HEK293 (cell line): ENCODE measurements around the gene UROC1.

ENCODE experiments used
- CTCF ChIA-PET: fragments of 350-600 bp; formaldehyde crosslinking; extraction: SDS; loops from one replicate; lab custom pipeline; 2021; ENCODE audit warnings: antibody characterized with exemption; lab: Yijun Ruan, JAX
- POLR2A ChIA-PET: fragments of 300-600 bp; formaldehyde crosslinking; extraction: SDS; loops from one replicate; lab custom pipeline; 2020; ENCODE audit warnings: antibody characterized with exemption, inconsistent platforms; lab: Yijun Ruan, JAX
- H3K27ac ChIP-seq: fragments of 200-500 bp; sonication (Bioruptor generic); 2 replicates; pipeline ENCODE4 v1.5.1; 2014; ENCODE audit warnings: low read depth, low read length, control low read depth, inconsistent platforms; ENCODE audit errors: extremely low read depth
- H3K36me3 ChIP-seq, 2 experiments: fragments of 200-500 bp in 1 of 2; sonication (Bioruptor generic) in 1 of 2; 1 replicate in 1 of 2; 2 replicates in 1 of 2; pipeline ENCODE4 v1.5.1; 2014 to 2017; ENCODE audit warnings: inconsistent platforms in 2 of 2, low read length in 2 of 2; ENCODE audit not compliant: control insufficient read depth in 2 of 2, insufficient read depth in 1 of 2
- H3K4me1 ChIP-seq: fragments of 200-500 bp; sonication (Bioruptor generic); 2 replicates; pipeline ENCODE4 v1.5.1; 2014; ENCODE audit warnings: mild to moderate bottlenecking, low read length, inconsistent platforms; ENCODE audit not compliant: control insufficient read depth, insufficient read depth
- H3K4me3 ChIP-seq: 2 replicates; pipeline ENCODE4 v1.5.1; 2011; ENCODE audit warnings: low read depth, mild to moderate bottlenecking, control low read depth, low read length, moderate library complexity
- H3K9me3 ChIP-seq: fragments of 200-500 bp; sonication (Bioruptor generic); 2 replicates; pipeline ENCODE4 v1.5.1; 2014; ENCODE audit warnings: low read depth, low read length, inconsistent platforms; ENCODE audit not compliant: control insufficient read depth, insufficient read depth
- BCL11B ChIP-seq: fragments of 450-650 bp; formaldehyde crosslinking; IDR thresholded peaks from 2 replicates; pipeline ENCODE4 v1.5.1; 2016; ENCODE audit warnings: low read depth, missing biosample characterization, missing genetic modification characterization
- FEZF1 ChIP-seq: fragments of 450-650 bp; formaldehyde crosslinking; IDR thresholded peaks from 2 replicates; pipeline ENCODE4 v1.5.1; 2016; ENCODE audit warnings: missing biosample characterization, missing genetic modification characterization
- INSM2 ChIP-seq: fragments of 450-650 bp; formaldehyde crosslinking; IDR thresholded peaks from 2 replicates; pipeline ENCODE4 v1.5.1; 2016; ENCODE audit warnings: missing biosample characterization, missing genetic modification characterization
- KLF10 ChIP-seq: fragments of 450-650 bp; IDR thresholded peaks from 2 replicates; pipeline ENCODE4 v1.5.1; 2018; ENCODE audit warnings: missing biosample characterization, mild to moderate bottlenecking, missing genetic modification characterization
- YY1 ChIP-seq: fragments of 450-650 bp; formaldehyde crosslinking; IDR thresholded peaks from 2 replicates; pipeline ENCODE4 v1.5.1; 2018; ENCODE audit warnings: missing biosample characterization, missing genetic modification characterization
- ZBTB11 ChIP-seq: fragments of 450-650 bp; formaldehyde crosslinking; conservative IDR thresholded peaks from 2 replicates; pipeline ENCODE4 v1.5.1; 2016; ENCODE audit warnings: low read depth, missing biosample characterization, missing genetic modification characterization
- ZBTB48 ChIP-seq: fragments of 450-650 bp; formaldehyde crosslinking; IDR thresholded peaks from 2 replicates; pipeline ENCODE4 v1.5.1; 2016; ENCODE audit warnings: missing biosample characterization, missing genetic modification characterization
- ZNF157 ChIP-seq: fragments of 450-650 bp; formaldehyde crosslinking; IDR thresholded peaks from 2 replicates; pipeline ENCODE4 v1.5.1; 2016; ENCODE audit warnings: missing biosample characterization, missing genetic modification characterization
- ZNF2 ChIP-seq: fragments of 450-650 bp; formaldehyde crosslinking; IDR thresholded peaks from 2 replicates; pipeline ENCODE4 v1.5.1; 2016; ENCODE audit warnings: missing biosample characterization, missing genetic modification characterization
- ZNF248 ChIP-seq: fragments of 450-650 bp; formaldehyde crosslinking; IDR thresholded peaks from 2 replicates; pipeline ENCODE4 v1.5.1; 2017; ENCODE audit warnings: missing biosample characterization, missing genetic modification characterization
- ZNF292 ChIP-seq: fragments of 450-650 bp; formaldehyde crosslinking; IDR thresholded peaks from 2 replicates; pipeline ENCODE4 v1.5.1; 2016; ENCODE audit warnings: low read depth, missing biosample characterization, missing genetic modification characterization, borderline replicate concordance
- ZNF416 ChIP-seq: fragments of 450-650 bp; formaldehyde crosslinking; IDR thresholded peaks from 2 replicates; pipeline ENCODE4 v1.5.1; 2016; ENCODE audit warnings: missing biosample characterization, missing genetic modification characterization
- ZNF626 ChIP-seq: fragments of 450-650 bp; sonication (Bioruptor Pico); formaldehyde crosslinking; IDR thresholded peaks from 2 replicates; pipeline ENCODE4 v1.5.1; 2018; ENCODE audit warnings: missing biosample characterization, missing genetic modification characterization, inconsistent platforms
- ZSCAN16 ChIP-seq: fragments of 450-650 bp; formaldehyde crosslinking; IDR thresholded peaks from 2 replicates; pipeline ENCODE4 v1.5.1; 2016; ENCODE audit warnings: missing biosample characterization, missing genetic modification characterization
- ZSCAN18 ChIP-seq: fragments of 450-650 bp; formaldehyde crosslinking; IDR thresholded peaks from 2 replicates; pipeline ENCODE4 v1.5.1; 2016; ENCODE audit warnings: missing biosample characterization, missing genetic modification characterization
- TF ChIP-seq, protein P1 (sequence below): fragments of 450-650 bp; formaldehyde crosslinking; IDR thresholded peaks from 2 replicates; pipeline ENCODE4 v1.5.1; 2017; ENCODE audit warnings: missing biosample characterization, missing genetic modification characterization

Gene UROC1

DNA sequence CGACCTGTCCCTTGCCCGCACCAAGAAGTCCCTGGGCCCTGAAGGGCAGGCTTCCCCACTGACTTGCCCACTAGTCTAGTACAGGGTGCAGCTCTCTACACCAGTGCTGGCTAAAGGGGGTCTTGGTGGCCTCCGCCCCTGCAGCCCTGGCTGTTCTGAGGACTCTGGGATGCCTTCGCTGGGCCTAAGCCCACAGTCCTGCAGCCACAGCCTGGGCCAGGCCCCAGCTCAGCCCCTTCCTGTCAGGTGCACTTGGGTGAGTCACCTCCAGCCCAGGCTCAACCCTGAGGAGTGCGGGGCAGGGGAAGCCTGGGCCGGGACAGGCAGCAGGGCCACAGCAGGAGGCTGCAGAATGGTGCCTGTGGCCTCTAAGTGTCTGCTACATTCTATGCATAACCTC is 40.2 kb upstream of the UROC1 start:
- H3K9me3 ChIP-seq: no peaks in the 10 kb centered on the region
- H3K27ac ChIP-seq: no peak overlapping the region
- H3K4me3 ChIP-seq: no peak overlapping the region
- TF ChIP-seq ZNF248: no peak
- TF ChIP-seq KLF10: no peak
- TF ChIP-seq ZBTB11 (tag by site-specific recombination): no peak
- TF ChIP-seq YY1 (tag by site-specific recombination): no peak
- no peak for TF ChIP-seq ZBTB48 (tag by site-specific recombination)
- TF ChIP-seq, protein P1, sequence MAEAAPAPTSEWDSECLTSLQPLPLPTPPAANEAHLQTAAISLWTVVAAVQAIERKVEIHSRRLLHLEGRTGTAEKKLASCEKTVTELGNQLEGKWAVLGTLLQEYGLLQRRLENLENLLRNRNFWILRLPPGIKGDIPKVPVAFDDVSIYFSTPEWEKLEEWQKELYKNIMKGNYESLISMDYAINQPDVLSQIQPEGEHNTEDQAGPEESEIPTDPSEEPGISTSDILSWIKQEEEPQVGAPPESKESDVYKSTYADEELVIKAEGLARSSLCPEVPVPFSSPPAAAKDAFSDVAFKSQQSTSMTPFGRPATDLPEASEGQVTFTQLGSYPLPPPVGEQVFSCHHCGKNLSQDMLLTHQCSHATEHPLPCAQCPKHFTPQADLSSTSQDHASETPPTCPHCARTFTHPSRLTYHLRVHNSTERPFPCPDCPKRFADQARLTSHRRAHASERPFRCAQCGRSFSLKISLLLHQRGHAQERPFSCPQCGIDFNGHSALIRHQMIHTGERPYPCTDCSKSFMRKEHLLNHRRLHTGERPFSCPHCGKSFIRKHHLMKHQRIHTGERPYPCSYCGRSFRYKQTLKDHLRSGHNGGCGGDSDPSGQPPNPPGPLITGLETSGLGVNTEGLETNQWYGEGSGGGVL: no peak
- no peak for TF ChIP-seq ZNF292
- TF ChIP-seq ZNF416: no peak
- no peak for TF ChIP-seq ZNF2
- no peak for TF ChIP-seq FEZF1
- no peak for TF ChIP-seq ZNF157
- ChIA-PET POLR2A (no interaction called here), CTCF (no interaction called here)
- H3K4me1 ChIP-seq: no peaks in the 10 kb centered on the region
- no peaks in the 10 kb centered on the region for H3K36me3 ChIP-seq

DNA sequence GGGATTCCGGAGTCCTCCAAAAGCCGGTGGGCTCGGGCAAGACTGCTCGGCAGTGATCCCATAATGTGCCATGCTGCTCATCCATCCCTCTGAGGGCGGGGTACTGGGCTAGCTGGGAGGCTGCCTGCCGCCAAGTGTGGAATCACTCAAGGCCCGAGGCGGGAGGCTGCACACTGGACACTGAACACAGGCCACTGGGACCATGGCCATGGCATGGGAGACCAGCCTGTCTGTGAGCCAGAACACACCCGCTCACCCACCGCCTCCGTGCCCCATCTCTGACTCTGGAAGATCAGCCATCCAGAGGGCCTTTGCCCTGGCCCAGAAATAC is 39.8 kb upstream of the UROC1 start:
- POLR2A ChIA-PET: no interaction called here
- no peak overlapping the region for H3K27ac ChIP-seq

More for the DNA sequence above, 39.8 kb upstream of the UROC1 start:
- H3K36me3 ChIP-seq: no peaks in the 10 kb centered on the region
- no peak for TF ChIP-seq ZNF626
- TF ChIP-seq INSM2: no peak
- no peak for TF ChIP-seq ZSCAN18 (tag by site-specific recombination)
- TF ChIP-seq ZSCAN16: no peak
- TF ChIP-seq BCL11B: no peak
- no peaks in the 10 kb centered on the region for H3K4me1 ChIP-seq
- no peak overlapping the region for H3K4me3 ChIP-seq
- CTCF ChIA-PET: no interaction called here
- H3K9me3 ChIP-seq: no peaks in the 10 kb centered on the region
